ENCODE results near the gene NCOA1.
"Not testable (repeated sequence)": the region's sequence is repeated elsewhere in the genome, so short reads cannot be mapped to it uniquely, and the experiment has no call there.

The NCOA1 gene

GRCh38 chr2:24490690-24491541 lies at the start of gene NCOA1:
Gene NCOA1 (plus strand): TSS chr2:24491254. CDS start chr2:24658678, 167,424 bp downstream.
- DNase-seq (ENCODE audit: low read depth): peak; percentile 88

- no peak for DNase-seq (ENCODE audit: low read depth)
Measured at GRCh38 chr2:24448797-24449196, 42.3 kb upstream of the NCOA1 start.

GRCh38 chr2:24449344-24449743 lies 41.7 kb upstream of the NCOA1 start:
- no peak for DNase-seq (ENCODE audit: low read depth)

- no peak for DNase-seq (ENCODE audit: low read depth)
Measured at GRCh38 chr2:24451805-24452501, 39.1 kb upstream of the NCOA1 start.

GRCh38 chr2:24452502-24452885 lies 38.6 kb upstream of the NCOA1 start:
- no peak for DNase-seq (ENCODE audit: low read depth)

GRCh38 chr2:24453379-24454073 lies 37.5 kb upstream of the NCOA1 start:
- no peak for DNase-seq (ENCODE audit: low read depth)

GRCh38 chr2:24454294-24454693 lies 36.8 kb upstream of the NCOA1 start:
- DNase-seq (ENCODE audit: low read depth): no peak

- peak; percentile 4 for DNase-seq (ENCODE audit: low read depth)
Measured at GRCh38 chr2:24456599-24457556, 34.2 kb upstream of the NCOA1 start.

GRCh38 chr2:24457696-24458386 lies 33.2 kb upstream of the NCOA1 start:
- no peak for DNase-seq (ENCODE audit: low read depth)

GRCh38 chr2:24459224-24460161 lies 31.6 kb upstream of the NCOA1 start:
- DNase-seq (ENCODE audit: low read depth): no peak

- DNase-seq (ENCODE audit: low read depth): no peak
Measured at GRCh38 chr2:24461685-24462084, 29.4 kb upstream of the NCOA1 start.

GRCh38 chr2:24463271-24463670 lies 27.8 kb upstream of the NCOA1 start:
- DNase-seq (ENCODE audit: low read depth): no peak

GRCh38 chr2:24466871-24467870 lies 23.9 kb upstream of the NCOA1 start:
- no peak for DNase-seq (ENCODE audit: low read depth)

GRCh38 chr2:24468453-24468852 lies 22.6 kb upstream of the NCOA1 start:
- not testable (repeated sequence) for DNase-seq (ENCODE audit: low read depth)

GRCh38 chr2:24469148-24469650 lies 21.9 kb upstream of the NCOA1 start:
- DNase-seq (ENCODE audit: low read depth): no peak

- no peak for DNase-seq (ENCODE audit: low read depth)
Measured at GRCh38 chr2:24471662-24472061, 19.4 kb upstream of the NCOA1 start.

- no peak for DNase-seq (ENCODE audit: low read depth)
Measured at GRCh38 chr2:24472416-24472815, 18.6 kb upstream of the NCOA1 start.

GRCh38 chr2:24473626-24474025 lies 17.4 kb upstream of the NCOA1 start:
- no peak for DNase-seq (ENCODE audit: low read depth)

Data from activated T-cell treated with anti-CD3 and anti-CD28 coated beads for 24 hours (primary cell).